A549 (cell line): ENCODE data around the gene OPRL1. TPM values are rescaled to one million over a fixed set of nuclear protein-coding genes. Genes with fewer than 3 reads are reported as not detected.

Source experiments
- ATAC-seq, 2 experiments: fragments of 200-7000 bp in 1 of 2; fragments of >200 bp in 1 of 2; cut with Nextera tagmentation in 1 of 2; cut with Tn5 transposase in 1 of 2; 3 replicates each; pipeline versions ENCODE4 v1.8.0 to v1.9.1; 2018 to 2020; ENCODE audit warnings: mild to moderate bottlenecking in 1 of 2, moderate library complexity in 1 of 2
- CTCF ChIA-PET: fragments of 300-600 bp; sonication (Branson Sonifier 250); formaldehyde crosslinking; extraction: SDS; loops from one replicate; lab custom pipeline; 2021; ENCODE audit warnings: antibody characterized with exemption, inconsistent platforms; lab: Yijun Ruan, JAX
- POLR2A ChIA-PET: fragments of 350-600 bp; formaldehyde crosslinking; extraction: SDS; loops from one replicate; lab custom pipeline; 2021; ENCODE audit warnings: antibody characterized with exemption, inconsistent platforms; lab: Yijun Ruan, JAX
- DNase-seq, 2 experiments: peaks; one replicate each; pipeline versions ENCODE4 v3.0.0 to v3.0.0-alpha.2; 2011 to 2016; ENCODE audit warnings: low read depth in 1 of 2, low spot score in 1 of 2
- FAIRE-seq: peaks from 2 replicates; lab custom pipeline; 2011; peaks lifted over from hg19 to GRCh38; lab: Jason Lieb, UNC
- H3K27ac ChIP-seq, 2 experiments: fragments of >200 bp; sonication (Bioruptor Twin); formaldehyde crosslinking; 3 replicates each; pipeline ENCODE4 v1.5.1; 2016 to 2017
- H3K4me1 ChIP-seq: fragments of >200 bp; sonication (Bioruptor Twin); formaldehyde crosslinking; 3 replicates; pipeline ENCODE4 v1.6.1; 2016
- H3K4me2 ChIP-seq: fragments of >200 bp; sonication (Bioruptor Twin); formaldehyde crosslinking; 3 replicates; pipeline ENCODE4 v1.6.1; 2016
- H3K4me3 ChIP-seq: fragments of >200 bp; sonication (Bioruptor Twin); formaldehyde crosslinking; 3 replicates; pipeline ENCODE4 v1.5.1; 2016
- H3K9me3 ChIP-seq: fragments of >200 bp; sonication (Bioruptor Twin); formaldehyde crosslinking; 3 replicates; pipeline ENCODE4 v1.6.1; 2016
- CBX2 ChIP-seq: fragments of 200-600 bp; sonication (generic); IDR thresholded peaks from 2 replicates; pipeline ENCODE4 v1.6.1; 2016; ENCODE audit warnings: low read depth, mild to moderate bottlenecking, borderline replicate concordance
- CBX8 ChIP-seq: fragments of 200-600 bp; sonication (generic); IDR thresholded peaks from 2 replicates; pipeline ENCODE4 v1.6.1; 2016
- ESRRA ChIP-seq: fragments of 150-350 bp; IDR thresholded peaks from 2 replicates; pipeline ENCODE4 v1.6.1; 2014; ENCODE audit warnings: mild to moderate bottlenecking, low read length, borderline replicate concordance
- FOXS1 ChIP-seq: fragments of 250-450 bp; sonication (Bioruptor Pico); IDR thresholded peaks from 2 replicates; pipeline ENCODE4 v1.5.0; 2020; ENCODE audit warnings: mild to moderate bottlenecking, moderate library complexity
- HDAC2 ChIP-seq: fragments of 200-600 bp; sonication (generic); IDR thresholded peaks from 2 replicates; pipeline ENCODE4 v1.6.1; 2016
- HOXB5 ChIP-seq: fragments of 250-450 bp; sonication (Bioruptor Pico); IDR thresholded peaks from 2 replicates; pipeline ENCODE4 v1.5.0; 2020; ENCODE audit warnings: mild to moderate bottlenecking, moderate library complexity
- JUN ChIP-seq, 2 experiments: fragments of >200 bp; sonication (Bioruptor Twin); formaldehyde crosslinking; IDR thresholded peaks; 2 replicates in 1 of 2; 3 replicates in 1 of 2; pipeline ENCODE4 v1.6.1; 2016 to 2017
- KDM1A ChIP-seq: fragments of 200-600 bp; sonication (generic); IDR thresholded peaks from 2 replicates; pipeline ENCODE4 v1.6.1; 2016; ENCODE audit warnings: low read depth, mild to moderate bottlenecking
- KDM5A ChIP-seq: fragments of 200-600 bp; sonication (generic); IDR thresholded peaks from 2 replicates; pipeline ENCODE4 v1.6.1; 2016; ENCODE audit warnings: antibody characterized with exemption, mild to moderate bottlenecking
- MAZ ChIP-seq: fragments of 150-350 bp; IDR thresholded peaks from 2 replicates; pipeline ENCODE4 v1.6.1; 2014; ENCODE audit warnings: antibody characterized with exemption, low read depth, low read length, borderline replicate concordance
- POLR2AphosphoS2 ChIP-seq: conservative IDR thresholded peaks from 2 replicates; pipeline ENCODE4 v1.6.1; 2012; ENCODE audit warnings: low read length, improper control_type of control experiment, inconsistent platforms
- RARB ChIP-seq: fragments of 250-450 bp; sonication (Bioruptor Pico); IDR thresholded peaks from 2 replicates; pipeline ENCODE4 v1.8.0; 2021; ENCODE audit warnings: mild to moderate bottlenecking, moderate library complexity
- RCOR1 ChIP-seq: fragments of 150-350 bp; IDR thresholded peaks from 2 replicates; pipeline ENCODE4 v1.6.1; 2014; ENCODE audit warnings: antibody characterized with exemption, low read length, low read depth
- RFX5 ChIP-seq: fragments of 450-650 bp; IDR thresholded peaks from 2 replicates; pipeline ENCODE4 v1.7.1; 2014; ENCODE audit warnings: antibody characterized with exemption, mild to moderate bottlenecking, moderate library complexity
- RNF2 ChIP-seq: fragments of 200-600 bp; sonication (generic); IDR thresholded peaks from 2 replicates; pipeline ENCODE4 v1.6.1; 2016; ENCODE audit warnings: low read depth, mild to moderate bottlenecking, antibody characterized with exemption, moderate library complexity, borderline replicate concordance
- SMC3 ChIP-seq: fragments of >200 bp; sonication (Bioruptor Twin); formaldehyde crosslinking; IDR thresholded peaks from 3 replicates; pipeline ENCODE4 v1.6.1; 2018; ENCODE audit warnings: inconsistent platforms
- TFCP2L1 ChIP-seq: fragments of 250-450 bp; sonication (Bioruptor Pico); IDR thresholded peaks from 2 replicates; pipeline ENCODE4 v1.5.0; 2021; ENCODE audit warnings: mild to moderate bottlenecking
- TP53 ChIP-seq: fragments of 250-450 bp; sonication (Bioruptor Pico); IDR thresholded peaks from 2 replicates; pipeline ENCODE4 v1.5.0; 2021; ENCODE audit warnings: mild to moderate bottlenecking, moderate library complexity
- ZSCAN20 ChIP-seq: fragments of 250-450 bp; sonication (Bioruptor Pico); IDR thresholded peaks from 2 replicates; pipeline ENCODE4 v1.8.0; 2022; ENCODE audit warnings: mild to moderate bottlenecking, moderate library complexity
- WGBS: methylation state at CpG from one replicate; pipeline ENCODE4 v1.1.6; 2017; ENCODE audit errors: missing lambda C conversion rate; 5-methylcytosine and 5-hydroxymethylcytosine counted together
- polyA plus RNA-seq, 4 experiments: library from polyadenylated mRNA; depleted of rRNA in 3 of 4; stranded (reverse); fragments of >200 nt; fragmentation: RNase III in 1 of 4; extraction: RNeasy Plus Mini Kit Qiagen cat#74134 plus additional on column Dnase treatment in 1 of 4; gene quantifications; 2 replicates in 3 of 4; 3 replicates in 1 of 4; pipeline ENCODE4 v1.2.3, GENCODE V29; 2011 to 2017
- TF ChIP-seq, protein P1 (sequence below): fragments of >200 bp; sonication (Bioruptor Twin); formaldehyde crosslinking; IDR thresholded peaks from 3 replicates; pipeline ENCODE4 v1.5.1; 2016
- TF ChIP-seq, protein P2 (sequence below): fragments of 450-650 bp; IDR thresholded peaks from 2 replicates; pipeline ENCODE4 v1.6.1; 2014; ENCODE audit warnings: antibody characterized with exemption

The OPRL1 gene
- polyA plus RNA-seq, 2 of the 4 experiments (the other 2 are of a cell fraction), result 0.54 to 1.2 TPM

- Histone ChIP-seq H3K4me1 (no peaks in the 10 kb centered on the region), H3K4me3 (no peak overlapping the region)
- DNase-seq, result no peak
- TF ChIP-seq JUN (IDR thresholded peaks at IDR 0.05), result no peak
- no peak for TF ChIP-seq HOXB5 (CRISPR knock-in tag)
- no peak for TF ChIP-seq KDM1A
- TF ChIP-seq HDAC2, result no peak
- no peak for TF ChIP-seq RNF2
- TF ChIP-seq, all 56 proteins: peak for 0
- Histone ChIP-seq H3K9me3 (peaks cover 9% of the 10 kb centered on the region), H3K4me2 (no peak overlapping the region), H3K27ac (no peak overlapping the region)
- POLR2A ChIA-PET, result no interaction called here
- ATAC-seq (no peak; a peak in 1 of 6 replicates), FAIRE-seq (no peak)
- 53% methylated on average over 13 of the region's 13 CpGs for WGBS
- CTCF ChIA-PET, result interaction anchor here (1.0 to 4.5 kb wide), 3 partner anchors 19 to 102 kb away, joined by 3 to 29 read pairs (median 4); partner anchors contain the start of gene LKAAEAR1
Observed at GRCh38 chr20:64140061-64140931, 60.4 kb downstream of the OPRL1 start.

DNA sequence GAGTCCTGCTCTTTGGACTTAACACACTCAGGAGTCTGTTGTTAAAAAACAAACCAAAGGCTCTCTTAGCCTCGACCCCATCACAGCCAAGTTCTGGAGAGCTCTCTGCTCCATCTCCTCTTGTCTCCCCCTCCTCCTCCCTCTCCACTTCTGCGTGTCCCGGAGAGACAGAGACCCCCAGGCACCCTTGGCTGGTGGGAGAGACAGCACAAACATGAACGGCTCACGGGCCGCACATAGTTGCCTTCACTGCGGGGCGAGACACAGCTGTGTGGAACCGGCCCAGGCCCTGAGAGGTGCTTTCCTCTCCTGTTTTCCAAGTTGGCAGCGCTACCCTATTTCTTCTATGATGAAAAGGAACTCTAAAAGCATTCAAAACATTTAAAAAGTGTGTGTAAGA is 61.1 kb downstream of the OPRL1 start:
- 60% methylated on average over 10 of the region's 10 CpGs for WGBS
- Histone ChIP-seq H3K4me1 (no peaks in the 10 kb centered on the region), H3K9me3 (peaks cover 15% of the 10 kb centered on the region), H3K4me2 (no peak overlapping the region), H3K27ac (no peak overlapping the region), H3K4me3 (no peak overlapping the region)
- no peak for DNase-seq
- POLR2A ChIA-PET, result no interaction called here
- CTCF ChIA-PET, result interaction anchor here (1.0 to 4.5 kb wide), 4 partner anchors 20 to 103 kb away, joined by 3 to 29 read pairs (median 7); partner anchors contain the start of gene LKAAEAR1
- TF ChIP-seq, protein P1, sequence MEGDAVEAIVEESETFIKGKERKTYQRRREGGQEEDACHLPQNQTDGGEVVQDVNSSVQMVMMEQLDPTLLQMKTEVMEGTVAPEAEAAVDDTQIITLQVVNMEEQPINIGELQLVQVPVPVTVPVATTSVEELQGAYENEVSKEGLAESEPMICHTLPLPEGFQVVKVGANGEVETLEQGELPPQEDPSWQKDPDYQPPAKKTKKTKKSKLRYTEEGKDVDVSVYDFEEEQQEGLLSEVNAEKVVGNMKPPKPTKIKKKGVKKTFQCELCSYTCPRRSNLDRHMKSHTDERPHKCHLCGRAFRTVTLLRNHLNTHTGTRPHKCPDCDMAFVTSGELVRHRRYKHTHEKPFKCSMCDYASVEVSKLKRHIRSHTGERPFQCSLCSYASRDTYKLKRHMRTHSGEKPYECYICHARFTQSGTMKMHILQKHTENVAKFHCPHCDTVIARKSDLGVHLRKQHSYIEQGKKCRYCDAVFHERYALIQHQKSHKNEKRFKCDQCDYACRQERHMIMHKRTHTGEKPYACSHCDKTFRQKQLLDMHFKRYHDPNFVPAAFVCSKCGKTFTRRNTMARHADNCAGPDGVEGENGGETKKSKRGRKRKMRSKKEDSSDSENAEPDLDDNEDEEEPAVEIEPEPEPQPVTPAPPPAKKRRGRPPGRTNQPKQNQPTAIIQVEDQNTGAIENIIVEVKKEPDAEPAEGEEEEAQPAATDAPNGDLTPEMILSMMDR, result no peak
- TF ChIP-seq FOXS1, result no peak
- no peak for TF ChIP-seq ZSCAN20 (CRISPR knock-in tag)
- TF ChIP-seq JUN (IDR thresholded peaks at IDR 0.05), result no peak
- no peak for TF ChIP-seq KDM1A
- no peak for TF ChIP-seq HDAC2
- no peak for TF ChIP-seq SMC3
- no peak for TF ChIP-seq RARB (CRISPR knock-in tag)
- no peak for TF ChIP-seq MAZ
- no peak for TF ChIP-seq TFCP2L1 (CRISPR knock-in tag)
- TF ChIP-seq POLR2AphosphoS2, result no peak
- TF ChIP-seq CBX2, result no peak
- no peak for TF ChIP-seq TP53 (CRISPR knock-in tag)
- no peak for TF ChIP-seq RCOR1
- TF ChIP-seq ESRRA, result no peak
- no peak for TF ChIP-seq CBX8
- no peak for TF ChIP-seq RFX5
- no peak for TF ChIP-seq KDM5A
- TF ChIP-seq, protein P2, sequence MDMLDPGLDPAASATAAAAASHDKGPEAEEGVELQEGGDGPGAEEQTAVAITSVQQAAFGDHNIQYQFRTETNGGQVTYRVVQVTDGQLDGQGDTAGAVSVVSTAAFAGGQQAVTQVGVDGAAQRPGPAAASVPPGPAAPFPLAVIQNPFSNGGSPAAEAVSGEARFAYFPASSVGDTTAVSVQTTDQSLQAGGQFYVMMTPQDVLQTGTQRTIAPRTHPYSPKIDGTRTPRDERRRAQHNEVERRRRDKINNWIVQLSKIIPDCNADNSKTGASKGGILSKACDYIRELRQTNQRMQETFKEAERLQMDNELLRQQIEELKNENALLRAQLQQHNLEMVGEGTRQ, result no peak
- FAIRE-seq, result no peak
- ATAC-seq, result no peak

GRCh38 chr20:64142590-64142989 is 62.7 kb downstream of the OPRL1 start:
- no peak for DNase-seq
- H3K4me1 ChIP-seq, result no peaks in the 10 kb centered on the region
- no peak for TF ChIP-seq ZSCAN20 (CRISPR knock-in tag)
- TF ChIP-seq, all 56 proteins: peak for 0
- H3K4me3 ChIP-seq, result no peak overlapping the region
- peaks cover 20% of the 10 kb centered on the region for H3K9me3 ChIP-seq
- FAIRE-seq (no peak), ATAC-seq (no peak)
- no peak overlapping the region for H3K4me2 ChIP-seq
- no peak overlapping the region for H3K27ac ChIP-seq
- 40% methylated on average over 9 of the region's 9 CpGs for WGBS
- ChIA-PET CTCF (interaction anchor here (2.4 kb wide), 1 partner anchor 41 kb away, joined by 10 read pairs; no protein-coding TSS in a partner anchor), POLR2A (no interaction called here)
